ENCODE measurements around the gene LAMA2. TPM values are rescaled to one million over a fixed set of nuclear protein-coding genes. Genes with fewer than 3 reads are reported as not detected.

LAMA2 gene
- total RNA-seq, 1 donor from 2014 or later, result 0.27 TPM

GRCh38 chr6:129110690-129111343, 227.9 kb downstream of the LAMA2 start:
- Mint-ChIP-seq H3K27me3 (no peaks in the 10 kb centered on the region), H3K4me3 (no peak overlapping the region), H3K27ac (no peak overlapping the region), H3K9me3 (no peaks in the 10 kb centered on the region), H3K4me1 (peaks cover 7% of the 10 kb centered on the region), H3K36me3 (ENCODE audit: low read depth) (no peaks in the 10 kb centered on the region)
- ATAC-seq (ENCODE audit: low read depth) (no peak), DNase-seq (no peak)
- no peak for TF ChIP-seq CTCF (IDR thresholded peaks at IDR 0.05)
- intact Hi-C loops (cut with micrococcal nuclease), result no loop called here
- CTCF ChIA-PET, result no interaction called here
- POLR2A ChIA-PET, result no interaction called here

- Mint-ChIP-seq H3K4me1 (peaks cover 2% of the 10 kb centered on the region), H3K36me3 (ENCODE audit: low read depth) (no peaks in the 10 kb centered on the region), H3K9me3 (no peaks in the 10 kb centered on the region), H3K27me3 (no peaks in the 10 kb centered on the region), H3K27ac (no peak overlapping the region), H3K4me3 (no peak overlapping the region)
- ATAC-seq (ENCODE audit: low read depth) (no peak), DNase-seq (no peak)
- CTCF ChIA-PET, result no interaction called here
- TF ChIP-seq CTCF (IDR thresholded peaks at IDR 0.05), result no peak
- intact Hi-C loops (cut with micrococcal nuclease), result no loop called here
- POLR2A ChIA-PET, result no interaction called here
Measured at GRCh38 chr6:129111346-129111745, 228.4 kb downstream of the LAMA2 start.

- Mint-ChIP-seq H3K27ac (no peak overlapping the region), H3K9me3 (no peaks in the 10 kb centered on the region), H3K36me3 (ENCODE audit: low read depth) (no peaks in the 10 kb centered on the region), H3K4me3 (no peak overlapping the region), H3K4me1 (peaks cover 1% of the 10 kb centered on the region), H3K27me3 (no peaks in the 10 kb centered on the region)
- no peak for TF ChIP-seq CTCF (IDR thresholded peaks at IDR 0.05)
- DNase-seq (no peak), ATAC-seq (ENCODE audit: low read depth) (no peak)
- POLR2A ChIA-PET, result no interaction called here
- intact Hi-C loops (cut with micrococcal nuclease), result no loop called here
- CTCF ChIA-PET, result no interaction called here
Measured at GRCh38 chr6:129111853-129112252, 228.9 kb downstream of the LAMA2 start.

GRCh38 chr6:129112591-129112990, 229.7 kb downstream of the LAMA2 start:
- Mint-ChIP-seq H3K36me3 (ENCODE audit: low read depth) (no peaks in the 10 kb centered on the region), H3K4me1 (no peaks in the 10 kb centered on the region), H3K27me3 (no peaks in the 10 kb centered on the region), H3K9me3 (no peaks in the 10 kb centered on the region), H3K4me3 (no peak overlapping the region), H3K27ac (no peak overlapping the region)
- no peak for ATAC-seq (ENCODE audit: low read depth)
- CTCF ChIA-PET, result no interaction called here
- intact Hi-C loops (cut with micrococcal nuclease), result no loop called here
- DNase-seq, result no peak
- TF ChIP-seq CTCF (IDR thresholded peaks at IDR 0.05), result no peak
- POLR2A ChIA-PET, result no interaction called here

GRCh38 chr6:129113637-129114036, 230.7 kb downstream of the LAMA2 start:
- intact Hi-C loops (cut with micrococcal nuclease), result no loop called here
- POLR2A ChIA-PET, result no interaction called here
- H3K4me3 Mint-ChIP-seq, result no peak overlapping the region
- no peak for ATAC-seq (ENCODE audit: low read depth)
- H3K27ac Mint-ChIP-seq, result no peak overlapping the region
- no peak for TF ChIP-seq CTCF (IDR thresholded peaks at IDR 0.05)
- DNase-seq, result no peak
- CTCF ChIA-PET, result no interaction called here
- no peaks in the 10 kb centered on the region for H3K36me3 Mint-ChIP-seq (ENCODE audit: low read depth)
- no peaks in the 10 kb centered on the region for H3K9me3 Mint-ChIP-seq
- H3K27me3 Mint-ChIP-seq, result no peaks in the 10 kb centered on the region
- no peaks in the 10 kb centered on the region for H3K4me1 Mint-ChIP-seq
